Measurements from ENCODE around the gene GSK3A. TPM values are rescaled to one million over a fixed set of nuclear protein-coding genes. Genes with fewer than 3 reads are reported as not detected.

GSK3A gene
- total and polyA plus RNA-seq, 2 of the 4 experiments (the other 2 are of a cell fraction), result 8.1 to 43.3 TPM

- Histone ChIP-seq H3K27ac (ENCODE audit: insufficient read depth, low read length) (no peak overlapping the region), H4K5ac (ENCODE audit: low read depth, low read length) (no peak overlapping the region), H3K14ac (replicated peaks; ENCODE audit: low read depth, low read length) (no peak overlapping the region), H3K4me2 (ENCODE audit: low read depth, low read length) (no peak overlapping the region), H3K4ac (ENCODE audit: low read depth, low read length) (no peak overlapping the region), H2BK20ac (ENCODE audit: low read depth, low read length) (no peak overlapping the region), H2BK5ac (ENCODE audit: low read depth, low read length, poor library complexity, severe bottlenecking) (no peak overlapping the region), H3K4me3 (ENCODE audit: insufficient read depth, low read depth, low read length) (no peak overlapping the region), H2BK120ac (ENCODE audit: low read depth, low read length) (no peak overlapping the region), H2BK15ac (ENCODE audit: low read depth, low read length) (no peak overlapping the region), H4K8ac (ENCODE audit: low read depth in 2 of 2, low read length in 2 of 2) (no peak overlapping the region), H4K91ac (ENCODE audit: insufficient read depth, low read depth, low read length) (no peak overlapping the region), H4K20me1 (ENCODE audit: insufficient read depth, low read length) (peaks cover 5% of the 10 kb centered on the region; the same call in 1 of the 2 replicates), H3K9ac (ENCODE audit: low read depth, low read length) (no peak overlapping the region), H2AFZ (replicated peaks; ENCODE audit: low read length, poor library complexity) (no peak overlapping the region), H3K23ac (ENCODE audit: low read depth, low read length) (no peak overlapping the region; the same call in 1 of the 2 replicates), H3K18ac (ENCODE audit: low read depth, low read length) (no peak overlapping the region), H3K27me3 (ENCODE audit: control insufficient read depth, insufficient read depth, low read length) (no peaks in the 10 kb centered on the region), H2AK5ac (ENCODE audit: low read depth, low read length) (no peak overlapping the region; the same call in 1 of the 2 replicates), H3K4me1 (ENCODE audit: control insufficient read depth, insufficient read depth, low read length) (peaks cover 11% of the 10 kb centered on the region), H2AK9ac (replicated peaks; ENCODE audit: low read depth, low read length, poor library complexity) (no peak overlapping the region), H3K36me3 (ENCODE audit: control insufficient read depth, insufficient read depth, low read length) (peaks cover 5% of the 10 kb centered on the region), H3K9me1 (ENCODE audit: insufficient read depth, low read length) (peaks cover 7% of the 10 kb centered on the region; the same call in 1 of the 2 replicates), H3K9me3 (ENCODE audit: control insufficient read depth, insufficient read depth, low read length) (no peaks in the 10 kb centered on the region), H3K56ac (ENCODE audit: extremely low read depth, insufficient read depth, low read length) (no peak overlapping the region), H3K79me1 (ENCODE audit: low read depth in 1 of 2, low read length in 2 of 2) (peaks cover 35 to 82% of the 10 kb centered on the region in 2 experiments)
- BruUV-seq (replicated peaks), result no TSS peak
- WGBS, 2 experiments (ENCODE audit: extremely low coverage in 2 of 2, insufficient read length in 1 of 2), result 90% methylated on average over 2 of the region's 11 CpGs; no CpG with 5 or more reads in 1 of the 2 experiments
- ATAC-seq (ENCODE audit: low read depth), result no peak
- ChIA-PET CTCF (interaction anchor here (0.9 to 1.1 kb wide), 2 partner anchors 24 to 30 kb away, joined by 3 read pairs; no protein-coding TSS in a partner anchor), POLR2A (ENCODE audit: unreplicated experiment) (interaction anchor here (1.0 kb wide), 1 partner anchor 114 kb away, joined by 3 read pairs; no protein-coding TSS in a partner anchor)
- TF ChIP-seq BHLHE40 (IDR thresholded peaks at IDR 0.05; ENCODE audit: low read depth, low read length) (no peak), SMC3 (IDR thresholded peaks at IDR 0.05; ENCODE audit: low read depth, low read length) (no peak), ELK1 (IDR thresholded peaks at IDR 0.05; ENCODE audit: borderline replicate concordance, low read depth, low read length) (no peak), USF2 (IDR thresholded peaks at IDR 0.05; ENCODE audit: low read depth, low read length) (no peak), CTCF (conservative IDR thresholded peaks at IDR 0.05; ENCODE audit: low read depth, low read length) (no peak), POLR2A (IDR thresholded peaks at IDR 0.05; ENCODE audit: low read depth, low read length) (no peak), RCOR1 (IDR thresholded peaks at IDR 0.05; ENCODE audit: insufficient replicate concordance, low read length) (no peak), RFX5 (IDR thresholded peaks at IDR 0.05; ENCODE audit: low read depth, low read length) (no peak), NFE2L2 (IDR thresholded peaks at IDR 0.05; ENCODE audit: low read depth, low read length) (no peak), CEBPB (IDR thresholded peaks at IDR 0.05; ENCODE audit: low read depth, low read length) (no peak), FOS (IDR thresholded peaks at IDR 0.05; ENCODE audit: low read depth, low read length) (no peak), MXI1 (IDR thresholded peaks at IDR 0.05; ENCODE audit: borderline replicate concordance, low read depth, low read length) (no peak), MAZ (IDR thresholded peaks at IDR 0.05; ENCODE audit: borderline replicate concordance, low read depth, low read length) (no peak)
- dilution Hi-C loops (cut with HindIII; ENCODE audit: low sequenced_read_pairs, unreplicated experiment), result no loop called here
- in situ Hi-C loops (cut with MboI; ENCODE audit: low sequenced_read_pairs), result no loop called here
- intact Hi-C loops (cut with micrococcal nuclease), result no loop called here
- DNase-seq, result no peak
Measured at GRCh38 chr19:42214810-42215485, 27.5 kb downstream of the GSK3A start.

All from IMR-90 (cell line).